Measurements from ENCODE around the gene SLC25A25.
"Not testable (repeated sequence)": the region's sequence is repeated elsewhere in the genome, so short reads cannot be mapped to it uniquely, and the experiment has no call there.

SLC25A25 gene

GRCh38 chr9:128053560-128053959, 14.5 kb upstream of the SLC25A25 start:
- no peak for FAIRE-seq

- FAIRE-seq = no peak
These were observed 13.9 kb upstream of the SLC25A25 start for GRCh38 chr9:128054087-128054486.

GRCh38 chr9:128055344-128056040, 12.5 kb upstream of the SLC25A25 start:
- no peak for FAIRE-seq

GRCh38 chr9:128056086-128056485, 11.9 kb upstream of the SLC25A25 start:
- no peak for FAIRE-seq

- no peak for FAIRE-seq
These were observed 10.9 kb upstream of the SLC25A25 start for GRCh38 chr9:128056887-128057723.

GRCh38 chr9:128057724-128058409, 10.2 kb upstream of the SLC25A25 start:
- no peak for FAIRE-seq

- FAIRE-seq = no peak
These were observed 8.6 kb upstream of the SLC25A25 start for GRCh38 chr9:128059365-128059983.

- no peak for FAIRE-seq
These were observed 6.6 kb upstream of the SLC25A25 start for GRCh38 chr9:128061275-128061960.

GRCh38 chr9:128062279-128062678, 5.8 kb upstream of the SLC25A25 start:
- FAIRE-seq = no peak

GRCh38 chr9:128062846-128063831, 4.9 kb upstream of the SLC25A25 start:
- no peak for FAIRE-seq

- no peak for FAIRE-seq
These were observed 1.9 kb upstream of the SLC25A25 start for GRCh38 chr9:128065907-128066712.

GRCh38 chr9:128066713-128067644, 1.1 kb upstream of the SLC25A25 start, which contains the start of gene NAIF1:
NAIF1 (minus strand) TSS chr9:128067320; CDS start chr9:128067101, 219 bp downstream.
- FAIRE-seq = peak; percentile 82

GRCh38 chr9:128068386-128069205, 564 bp downstream of the SLC25A25 start:
- FAIRE-seq = no peak

- no peak for FAIRE-seq
These were observed 2.8 kb downstream of the SLC25A25 start for GRCh38 chr9:128070874-128071273.

- not testable (repeated sequence) for FAIRE-seq
These were observed 3.4 kb downstream of the SLC25A25 start for GRCh38 chr9:128071475-128071874.

- no peak for FAIRE-seq
These were observed 4.4 kb downstream of the SLC25A25 start for GRCh38 chr9:128072144-128073021.
